Memory B cell (primary cell): Measurements from ENCODE around the gene FBXO24.

Source experiments
- ATAC-seq: fragments of 150-1000 bp; cut with Tn5 transposase; 2 replicates; pipeline ENCODE4 v1.10.0; 2021; ENCODE audit warnings: low read depth, mild to moderate bottlenecking, moderate library complexity
- DNase-seq, 2 donors: peaks; one replicate each; pipeline ENCODE4 v3.0.0; 2022; ENCODE audit warnings: low spot score in 2 of 2
- H3K27ac Mint-ChIP-seq: one replicate; pipeline ENCODE4 v1.8.0; 2022; ENCODE audit warnings: mild to moderate bottlenecking, moderate library complexity, mixed read lengths
- H3K27me3 Mint-ChIP-seq: one replicate; pipeline ENCODE4 v1.8.0; 2022; ENCODE audit warnings: mixed read lengths
- H3K36me3 Mint-ChIP-seq: one replicate; pipeline ENCODE4 v1.8.0; 2022; ENCODE audit warnings: mild to moderate bottlenecking, mixed read lengths
- H3K4me1 Mint-ChIP-seq: one replicate; pipeline ENCODE4 v1.8.0; 2022; ENCODE audit warnings: mixed read lengths
- H3K4me3 Mint-ChIP-seq: one replicate; pipeline ENCODE4 v1.8.0; 2022; ENCODE audit warnings: mild to moderate bottlenecking, moderate library complexity, mixed read lengths
- H3K9me3 Mint-ChIP-seq: one replicate; pipeline ENCODE4 v1.8.0; 2022; ENCODE audit warnings: mixed read lengths

Gene FBXO24

DNA sequence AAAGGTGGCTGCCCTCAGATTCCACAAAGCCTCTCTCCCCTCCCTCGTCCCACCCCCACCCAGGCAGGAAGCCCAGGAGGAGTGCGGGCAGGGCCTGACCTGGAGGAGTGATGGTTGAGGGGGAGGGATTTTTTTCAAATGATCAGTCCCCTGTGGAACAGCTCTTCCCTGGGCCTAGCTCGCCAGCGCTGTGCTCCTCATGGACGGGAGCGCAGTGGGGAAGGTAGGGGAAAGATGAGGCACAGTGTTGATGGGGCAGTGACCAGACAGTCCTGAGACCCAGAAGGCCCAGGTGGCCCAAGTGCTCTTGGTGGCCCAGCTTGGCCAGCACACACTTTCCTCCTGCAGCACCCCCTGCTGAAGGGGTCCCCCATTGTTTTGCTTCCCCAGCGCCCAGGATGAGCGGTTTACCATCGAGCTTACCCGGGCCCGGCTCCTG lies 21.0 kb upstream of the FBXO24 start:
- H3K4me1 Mint-ChIP-seq = peaks cover 23% of the 10 kb centered on the region
- no peak overlapping the region for H3K4me3 Mint-ChIP-seq
- no peak overlapping the region for H3K27ac Mint-ChIP-seq
- DNase-seq (no peak), ATAC-seq (no peak)
- H3K27me3 Mint-ChIP-seq = no peaks in the 10 kb centered on the region
- no peaks in the 10 kb centered on the region for H3K9me3 Mint-ChIP-seq
- peaks cover 4% of the 10 kb centered on the region for H3K36me3 Mint-ChIP-seq

GRCh38 chr7:100566018-100566531 lies 20.1 kb upstream of the FBXO24 start:
- ATAC-seq (no peak), DNase-seq (no peak)
- no peaks in the 10 kb centered on the region for H3K27me3 Mint-ChIP-seq
- peaks cover 23% of the 10 kb centered on the region for H3K4me1 Mint-ChIP-seq
- no peaks in the 10 kb centered on the region for H3K9me3 Mint-ChIP-seq
- H3K4me3 Mint-ChIP-seq = no peak overlapping the region
- H3K27ac Mint-ChIP-seq = no peak overlapping the region
- peaks cover 4% of the 10 kb centered on the region for H3K36me3 Mint-ChIP-seq

DNA sequence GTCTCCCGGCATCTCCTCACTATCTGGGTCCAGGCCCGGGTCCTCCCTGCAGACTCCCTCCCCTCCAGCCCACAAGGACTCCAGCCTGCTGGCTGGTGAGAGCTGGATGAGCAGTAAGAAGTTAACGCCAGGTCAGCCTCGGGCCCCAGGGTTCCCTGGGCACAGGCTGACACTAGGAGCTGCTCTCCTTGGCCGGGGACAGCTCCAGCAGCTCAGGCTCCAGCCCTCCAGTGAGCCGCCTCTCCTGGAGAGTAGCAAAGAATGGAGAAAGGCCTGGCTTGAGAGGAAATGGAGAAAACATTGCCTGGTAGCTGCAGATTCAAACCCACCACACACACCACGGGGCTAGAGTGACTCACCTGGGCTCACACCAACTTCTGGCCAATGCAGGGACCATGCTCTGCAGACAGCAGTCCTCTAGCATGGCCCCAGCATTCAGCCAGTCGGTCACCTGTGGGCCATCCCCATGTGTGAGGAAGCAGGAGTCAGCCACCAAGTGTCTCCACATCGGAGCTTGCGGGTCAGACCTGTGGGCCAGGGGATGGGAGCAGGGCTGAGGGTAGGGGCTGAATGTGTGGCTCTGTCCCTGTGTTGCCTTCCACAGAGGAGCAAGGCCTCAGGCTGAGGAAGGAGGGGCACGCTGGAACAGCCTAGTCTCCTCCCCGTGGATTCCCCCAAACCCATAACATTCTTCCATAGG lies 18.9 kb upstream of the FBXO24 start:
- Mint-ChIP-seq H3K27me3 (no peaks in the 10 kb centered on the region), H3K36me3 (peaks cover 6% of the 10 kb centered on the region), H3K4me1 (peaks cover 28% of the 10 kb centered on the region), H3K9me3 (no peaks in the 10 kb centered on the region), H3K4me3 (no peak overlapping the region), H3K27ac (peak overlapping the region; percentile 6)
- ATAC-seq (no peak), DNase-seq (no peak)

- Mint-ChIP-seq H3K27ac (peak overlapping the region; percentile 6), H3K9me3 (no peaks in the 10 kb centered on the region), H3K4me1 (peaks cover 28% of the 10 kb centered on the region), H3K36me3 (peaks cover 9% of the 10 kb centered on the region), H3K27me3 (no peaks in the 10 kb centered on the region), H3K4me3 (no peak overlapping the region)
- no peak for DNase-seq
- ATAC-seq = peak; percentile 33
Measured at GRCh38 chr7:100567751-100568175, 18.4 kb upstream of the FBXO24 start.

- Mint-ChIP-seq H3K9me3 (no peaks in the 10 kb centered on the region), H3K27me3 (no peaks in the 10 kb centered on the region), H3K27ac (peak overlapping the region; percentile 6), H3K4me1 (peaks cover 28% of the 10 kb centered on the region), H3K4me3 (peak overlapping the region; percentile 49), H3K36me3 (peaks cover 7% of the 10 kb centered on the region)
- DNase-seq (no peak), ATAC-seq (no peak)
Measured at GRCh38 chr7:100568176-100568895, 17.8 kb upstream of the FBXO24 start.

DNA sequence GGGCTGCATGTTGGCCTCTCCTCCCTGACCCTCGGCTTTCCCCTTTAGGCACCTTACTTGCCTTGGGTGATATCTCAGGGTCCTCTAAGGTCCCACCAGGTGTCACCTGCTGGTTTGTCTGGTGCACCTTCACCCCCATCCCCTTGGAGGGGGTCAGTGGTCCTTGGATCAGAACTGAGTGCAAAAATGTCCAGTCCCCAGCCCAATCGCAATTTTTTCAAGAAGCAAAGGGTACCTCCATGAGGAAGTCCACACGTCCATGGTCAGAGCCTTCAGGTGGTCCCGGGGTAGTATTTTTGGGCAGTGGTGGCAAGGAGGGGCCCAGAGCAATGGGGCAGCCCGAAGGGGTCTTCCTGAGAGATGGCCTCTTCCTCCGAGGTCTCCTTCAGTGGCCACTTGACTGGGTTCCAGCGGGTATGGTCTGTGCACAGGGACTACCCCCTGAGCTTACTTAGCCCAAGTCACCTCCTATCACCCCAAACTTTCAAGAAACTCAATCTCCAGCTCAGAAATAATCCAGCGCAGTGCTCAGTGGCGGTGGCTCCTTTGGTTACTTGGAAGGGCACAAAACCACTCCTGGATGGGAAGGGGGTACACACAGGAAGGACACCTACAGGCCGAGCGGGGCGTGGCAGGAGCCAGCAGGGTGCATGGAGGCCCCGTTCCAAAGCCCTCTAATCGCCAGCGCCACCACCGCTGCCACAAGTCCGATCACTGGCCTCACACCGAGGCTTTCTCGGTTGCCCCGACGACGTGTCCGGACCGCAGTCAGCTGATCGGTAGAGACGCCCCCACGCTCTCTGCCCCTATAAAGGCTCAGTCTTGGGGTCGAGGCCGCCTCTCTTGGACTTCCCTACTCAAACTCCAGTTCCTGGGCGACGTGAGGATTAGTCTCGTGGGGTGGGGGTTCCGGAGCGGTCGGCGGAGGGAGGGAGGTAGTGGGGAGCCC lies 17.0 kb upstream of the FBXO24 start:
- peak; percentile 32 for ATAC-seq
- H3K9me3 Mint-ChIP-seq = no peaks in the 10 kb centered on the region
- H3K36me3 Mint-ChIP-seq = peaks cover 6% of the 10 kb centered on the region
- no peak for DNase-seq
- peak overlapping the region; percentile 53 for H3K27ac Mint-ChIP-seq
- no peaks in the 10 kb centered on the region for H3K27me3 Mint-ChIP-seq
- H3K4me3 Mint-ChIP-seq = peak overlapping the region; percentile 49
- peaks cover 28% of the 10 kb centered on the region for H3K4me1 Mint-ChIP-seq

DNA sequence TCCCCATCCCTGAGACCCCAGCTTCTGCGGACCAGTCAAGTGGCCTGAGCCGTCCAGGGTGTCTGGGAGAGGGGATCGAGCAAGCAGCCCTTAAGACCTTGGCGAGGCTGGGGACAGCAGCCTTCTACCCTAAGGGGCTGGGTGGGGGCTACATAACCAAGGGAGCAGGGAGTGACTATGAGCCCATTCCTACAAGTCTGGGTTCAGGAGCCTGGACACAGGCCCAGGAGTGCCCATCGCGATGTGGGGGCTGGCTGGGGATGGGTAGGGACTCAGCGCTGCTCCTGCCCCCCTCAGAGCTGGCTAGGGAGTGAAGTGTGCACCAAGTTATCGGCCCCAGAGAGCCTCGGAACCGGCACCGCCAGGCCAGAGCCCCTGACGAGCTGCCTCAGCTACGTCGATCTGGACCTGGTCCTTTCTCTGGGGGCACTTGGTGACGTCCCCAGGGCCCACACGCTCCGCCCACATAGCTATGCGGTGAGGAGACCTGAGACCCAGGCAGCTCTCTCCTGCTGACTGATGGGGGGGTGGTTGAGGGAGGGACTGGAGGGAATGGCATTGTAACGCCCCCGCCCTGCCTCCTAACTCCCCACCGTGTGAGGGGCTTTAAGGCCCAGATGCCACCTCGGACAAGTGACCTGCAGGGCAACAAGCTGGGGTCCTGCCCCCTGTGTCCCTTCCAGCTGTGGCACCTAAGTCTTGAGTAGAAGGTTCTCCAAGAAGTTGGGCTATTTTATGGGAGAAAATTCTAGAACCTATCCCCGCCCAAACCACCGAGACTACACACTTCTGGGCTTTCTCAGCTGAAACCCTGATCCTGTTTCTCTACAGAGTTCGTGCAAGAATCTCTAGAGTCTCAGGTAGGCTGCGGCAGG lies 14.9 kb upstream of the FBXO24 start:
- DNase-seq = no peak
- peaks cover 18% of the 10 kb centered on the region for H3K36me3 Mint-ChIP-seq
- no peak overlapping the region for H3K27ac Mint-ChIP-seq
- no peaks in the 10 kb centered on the region for H3K9me3 Mint-ChIP-seq
- peaks cover 28% of the 10 kb centered on the region for H3K4me1 Mint-ChIP-seq
- no peak for ATAC-seq
- no peaks in the 10 kb centered on the region for H3K27me3 Mint-ChIP-seq
- H3K4me3 Mint-ChIP-seq = no peak overlapping the region

DNA sequence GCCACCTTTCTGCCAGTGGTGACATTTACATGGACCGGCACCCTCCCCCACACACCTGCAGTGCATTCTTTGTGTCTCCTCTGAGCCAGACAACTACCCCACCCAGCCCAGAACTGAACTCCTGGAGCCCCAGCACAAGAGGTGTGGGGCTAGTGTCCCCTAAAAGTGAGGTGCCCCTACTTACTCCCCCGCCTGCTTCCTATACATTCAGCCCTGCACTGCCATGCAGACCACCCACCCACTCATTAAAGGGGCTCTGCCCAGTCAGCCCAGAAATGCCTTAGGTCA lies 14.4 kb upstream of the FBXO24 start:
- Mint-ChIP-seq H3K27me3 (no peaks in the 10 kb centered on the region), H3K4me1 (peaks cover 25% of the 10 kb centered on the region), H3K27ac (no peak overlapping the region), H3K36me3 (peaks cover 24% of the 10 kb centered on the region), H3K9me3 (no peaks in the 10 kb centered on the region), H3K4me3 (no peak overlapping the region)
- ATAC-seq = no peak
- no peak for DNase-seq

GRCh38 chr7:100572281-100572948 lies 13.7 kb upstream of the FBXO24 start:
- no peaks in the 10 kb centered on the region for H3K27me3 Mint-ChIP-seq
- DNase-seq (no peak), ATAC-seq (no peak)
- no peak overlapping the region for H3K27ac Mint-ChIP-seq
- peaks cover 25% of the 10 kb centered on the region for H3K36me3 Mint-ChIP-seq
- H3K9me3 Mint-ChIP-seq = no peaks in the 10 kb centered on the region
- peaks cover 22% of the 10 kb centered on the region for H3K4me1 Mint-ChIP-seq
- no peak overlapping the region for H3K4me3 Mint-ChIP-seq

GRCh38 chr7:100572949-100573675 lies 13.0 kb upstream of the FBXO24 start:
- Mint-ChIP-seq H3K4me3 (no peak overlapping the region), H3K4me1 (peaks cover 17% of the 10 kb centered on the region), H3K9me3 (no peaks in the 10 kb centered on the region), H3K27ac (no peak overlapping the region), H3K36me3 (peaks cover 25% of the 10 kb centered on the region), H3K27me3 (no peaks in the 10 kb centered on the region)
- ATAC-seq (no peak), DNase-seq (no peak)

DNA sequence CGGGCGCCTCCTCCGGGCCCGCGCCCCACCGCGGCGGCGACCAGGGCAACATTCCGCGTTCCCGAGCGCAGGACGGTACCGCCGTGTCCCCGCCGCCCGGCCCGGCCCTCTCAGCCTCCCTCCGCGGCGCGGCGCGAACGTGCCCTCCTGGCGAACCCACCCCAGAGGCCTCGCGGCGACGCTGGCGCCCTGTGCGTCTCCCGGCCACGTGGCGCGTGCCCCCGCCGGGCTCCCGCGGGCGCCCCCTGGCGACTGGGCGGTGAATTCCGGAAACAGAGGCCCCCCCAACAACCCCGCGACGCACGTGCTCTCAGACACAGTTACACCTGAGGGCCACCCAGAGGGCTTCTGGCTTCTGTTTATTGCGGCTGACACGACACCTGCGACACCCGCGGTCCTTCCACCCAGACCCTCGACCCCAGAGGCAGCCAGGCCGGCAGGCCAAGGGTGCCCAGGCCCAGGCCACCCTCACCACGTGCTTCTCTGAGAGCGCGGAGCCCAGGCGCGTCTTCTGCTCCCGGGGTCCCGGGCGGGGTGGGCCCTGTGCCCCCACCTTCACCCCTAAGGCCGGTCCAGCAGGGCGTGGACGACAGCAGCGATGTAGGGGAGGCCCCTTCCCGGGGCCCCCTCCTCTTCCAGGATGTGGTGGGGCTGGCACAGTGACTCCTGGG lies 12.3 kb upstream of the FBXO24 start, which contains the start of gene SAP25:
Gene SAP25 (minus strand): TSS at position 210 of the 671 bp plus-strand sequence. CDS start 158 bp downstream, at position 52.
- H3K4me1 Mint-ChIP-seq = peaks cover 13% of the 10 kb centered on the region
- H3K4me3 Mint-ChIP-seq = no peak within 1 kb of the TSS
- H3K36me3 Mint-ChIP-seq = peaks cover 26% of the 10 kb centered on the region

More for the DNA sequence above, 12.3 kb upstream of the FBXO24 start, which contains the start of gene SAP25:
- Mint-ChIP-seq H3K9me3 (no peaks in the 10 kb centered on the region), H3K27me3 (no peaks in the 10 kb centered on the region), H3K27ac (no peak within 1 kb of the TSS)
- no peak for ATAC-seq
- no peak for DNase-seq
